ENCODE data around the gene OR2T34.

OR2T34 gene

DNA sequence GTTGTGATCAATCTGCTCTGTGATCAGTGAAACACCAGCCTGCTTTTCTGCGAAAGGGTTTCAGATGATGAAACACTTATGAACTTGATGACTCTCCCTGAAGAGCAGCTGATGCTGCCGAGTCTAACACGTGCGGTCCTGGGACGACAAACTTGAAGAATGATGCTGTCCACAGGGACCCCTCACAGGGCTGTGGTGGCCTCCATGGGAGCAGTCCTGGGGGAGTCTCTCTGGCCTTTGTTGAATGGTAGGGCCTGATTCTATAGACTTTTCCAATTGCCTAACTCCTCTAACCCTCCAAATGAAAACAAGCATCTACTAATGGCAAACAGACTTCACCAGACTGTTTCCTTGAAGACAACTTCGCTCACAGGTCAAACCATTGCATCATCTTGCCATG is 23.0 kb upstream of the OR2T34 start, which contains the start of gene OR2T10:
OR2T10 (minus strand) TSS at position 112 of the 400 bp plus-strand sequence. CDS start 3,932 bp downstream, outside the sequence.
- TF ChIP-seq ZFP3 (CRISPR knock-in tag; IDR thresholded peaks at IDR 0.05) (no peak), ZC3H10 (CRISPR knock-in tag; IDR thresholded peaks at IDR 0.05) (no peak), ESRRG (CRISPR knock-in tag; IDR thresholded peaks at IDR 0.05) (no peak), RARB (CRISPR knock-in tag; IDR thresholded peaks at IDR 0.05) (no peak), TOX (CRISPR knock-in tag; IDR thresholded peaks at IDR 0.05; ENCODE audit: borderline replicate concordance) (no peak), ZFP30 (CRISPR knock-in tag; IDR thresholded peaks at IDR 0.05) (no peak), ZNF8 (CRISPR knock-in tag; IDR thresholded peaks at IDR 0.05) (no peak)
- TF ChIP-seq, protein P1, sequence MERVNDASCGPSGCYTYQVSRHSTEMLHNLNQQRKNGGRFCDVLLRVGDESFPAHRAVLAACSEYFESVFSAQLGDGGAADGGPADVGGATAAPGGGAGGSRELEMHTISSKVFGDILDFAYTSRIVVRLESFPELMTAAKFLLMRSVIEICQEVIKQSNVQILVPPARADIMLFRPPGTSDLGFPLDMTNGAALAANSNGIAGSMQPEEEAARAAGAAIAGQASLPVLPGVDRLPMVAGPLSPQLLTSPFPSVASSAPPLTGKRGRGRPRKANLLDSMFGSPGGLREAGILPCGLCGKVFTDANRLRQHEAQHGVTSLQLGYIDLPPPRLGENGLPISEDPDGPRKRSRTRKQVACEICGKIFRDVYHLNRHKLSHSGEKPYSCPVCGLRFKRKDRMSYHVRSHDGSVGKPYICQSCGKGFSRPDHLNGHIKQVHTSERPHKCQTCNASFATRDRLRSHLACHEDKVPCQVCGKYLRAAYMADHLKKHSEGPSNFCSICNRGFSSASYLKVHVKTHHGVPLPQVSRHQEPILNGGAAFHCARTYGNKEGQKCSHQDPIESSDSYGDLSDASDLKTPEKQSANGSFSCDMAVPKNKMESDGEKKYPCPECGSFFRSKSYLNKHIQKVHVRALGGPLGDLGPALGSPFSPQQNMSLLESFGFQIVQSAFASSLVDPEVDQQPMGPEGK (CRISPR knock-in tag; IDR thresholded peaks at IDR 0.05; ENCODE audit: borderline replicate concordance), result no peak
- TF ChIP-seq, protein P2, sequence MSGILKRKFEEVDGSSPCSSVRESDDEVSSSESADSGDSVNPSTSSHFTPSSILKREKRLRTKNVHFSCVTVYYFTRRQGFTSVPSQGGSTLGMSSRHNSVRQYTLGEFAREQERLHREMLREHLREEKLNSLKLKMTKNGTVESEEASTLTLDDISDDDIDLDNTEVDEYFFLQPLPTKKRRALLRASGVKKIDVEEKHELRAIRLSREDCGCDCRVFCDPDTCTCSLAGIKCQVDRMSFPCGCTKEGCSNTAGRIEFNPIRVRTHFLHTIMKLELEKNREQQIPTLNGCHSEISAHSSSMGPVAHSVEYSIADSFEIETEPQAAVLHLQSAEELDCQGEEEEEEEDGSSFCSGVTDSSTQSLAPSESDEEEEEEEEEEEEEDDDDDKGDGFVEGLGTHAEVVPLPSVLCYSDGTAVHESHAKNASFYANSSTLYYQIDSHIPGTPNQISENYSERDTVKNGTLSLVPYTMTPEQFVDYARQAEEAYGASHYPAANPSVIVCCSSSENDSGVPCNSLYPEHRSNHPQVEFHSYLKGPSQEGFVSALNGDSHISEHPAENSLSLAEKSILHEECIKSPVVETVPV (CRISPR knock-in tag; IDR thresholded peaks at IDR 0.05), result no peak
- no peak for ATAC-seq

DNA sequence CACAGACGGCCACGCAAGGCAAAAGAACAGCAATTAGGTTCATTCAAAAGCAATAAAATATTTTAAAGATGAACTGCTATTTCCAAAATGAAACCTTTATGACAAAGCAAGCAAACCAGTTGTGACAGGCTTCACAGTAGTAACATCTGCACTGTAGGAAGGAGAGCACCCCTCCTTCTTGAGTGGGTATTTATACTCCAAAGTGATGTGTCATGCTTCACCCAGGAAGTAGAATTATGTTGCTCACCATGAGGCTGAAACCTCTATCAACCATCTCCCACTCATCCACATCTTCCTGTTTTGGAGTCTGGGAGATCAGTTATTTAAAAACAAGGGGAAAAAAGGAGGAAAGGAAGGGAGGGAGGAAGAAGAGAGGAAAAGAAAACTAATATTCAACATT is 22.1 kb upstream of the OR2T34 start:
- TF ChIP-seq OSR1 (CRISPR knock-in tag; IDR thresholded peaks at IDR 0.05) (no peak), BACH2 (CRISPR knock-in tag; IDR thresholded peaks at IDR 0.05; ENCODE audit: borderline replicate concordance) (no peak), ZFP30 (CRISPR knock-in tag; IDR thresholded peaks at IDR 0.05) (no peak), TCF4 (CRISPR knock-in tag; IDR thresholded peaks at IDR 0.05; ENCODE audit: borderline replicate concordance) (no peak), PPARA (CRISPR knock-in tag; IDR thresholded peaks at IDR 0.05; ENCODE audit: borderline replicate concordance) (no peak), GLIS3 (CRISPR knock-in tag; IDR thresholded peaks at IDR 0.05) (no peak)
- TF ChIP-seq, protein P3, sequence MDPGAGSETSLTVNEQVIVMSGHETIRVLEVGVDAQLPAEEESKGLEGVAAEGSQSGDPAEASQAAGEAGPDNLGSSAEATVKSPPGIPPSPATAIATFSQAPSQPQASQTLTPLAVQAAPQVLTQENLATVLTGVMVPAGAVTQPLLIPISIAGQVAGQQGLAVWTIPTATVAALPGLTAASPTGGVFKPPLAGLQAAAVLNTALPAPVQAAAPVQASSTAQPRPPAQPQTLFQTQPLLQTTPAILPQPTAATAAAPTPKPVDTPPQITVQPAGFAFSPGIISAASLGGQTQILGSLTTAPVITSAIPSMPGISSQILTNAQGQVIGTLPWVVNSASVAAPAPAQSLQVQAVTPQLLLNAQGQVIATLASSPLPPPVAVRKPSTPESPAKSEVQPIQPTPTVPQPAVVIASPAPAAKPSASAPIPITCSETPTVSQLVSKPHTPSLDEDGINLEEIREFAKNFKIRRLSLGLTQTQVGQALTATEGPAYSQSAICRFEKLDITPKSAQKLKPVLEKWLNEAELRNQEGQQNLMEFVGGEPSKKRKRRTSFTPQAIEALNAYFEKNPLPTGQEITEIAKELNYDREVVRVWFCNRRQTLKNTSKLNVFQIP (CRISPR knock-in tag; IDR thresholded peaks at IDR 0.05; ENCODE audit: borderline replicate concordance, low read depth), result no peak
- TF ChIP-seq, protein P4, sequence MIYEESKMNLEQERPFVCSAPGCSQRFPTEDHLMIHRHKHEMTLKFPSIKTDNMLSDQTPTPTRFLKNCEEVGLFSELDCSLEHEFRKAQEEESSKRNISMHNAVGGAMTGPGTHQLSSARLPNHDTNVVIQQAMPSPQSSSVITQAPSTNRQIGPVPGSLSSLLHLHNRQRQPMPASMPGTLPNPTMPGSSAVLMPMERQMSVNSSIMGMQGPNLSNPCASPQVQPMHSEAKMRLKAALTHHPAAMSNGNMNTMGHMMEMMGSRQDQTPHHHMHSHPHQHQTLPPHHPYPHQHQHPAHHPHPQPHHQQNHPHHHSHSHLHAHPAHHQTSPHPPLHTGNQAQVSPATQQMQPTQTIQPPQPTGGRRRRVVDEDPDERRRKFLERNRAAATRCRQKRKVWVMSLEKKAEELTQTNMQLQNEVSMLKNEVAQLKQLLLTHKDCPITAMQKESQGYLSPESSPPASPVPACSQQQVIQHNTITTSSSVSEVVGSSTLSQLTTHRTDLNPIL (CRISPR knock-in tag; IDR thresholded peaks at IDR 0.05; ENCODE audit: low read depth), result no peak
- TF ChIP-seq, protein P2 (CRISPR knock-in tag; IDR thresholded peaks at IDR 0.05), result no peak
- no peak for ATAC-seq

DNA sequence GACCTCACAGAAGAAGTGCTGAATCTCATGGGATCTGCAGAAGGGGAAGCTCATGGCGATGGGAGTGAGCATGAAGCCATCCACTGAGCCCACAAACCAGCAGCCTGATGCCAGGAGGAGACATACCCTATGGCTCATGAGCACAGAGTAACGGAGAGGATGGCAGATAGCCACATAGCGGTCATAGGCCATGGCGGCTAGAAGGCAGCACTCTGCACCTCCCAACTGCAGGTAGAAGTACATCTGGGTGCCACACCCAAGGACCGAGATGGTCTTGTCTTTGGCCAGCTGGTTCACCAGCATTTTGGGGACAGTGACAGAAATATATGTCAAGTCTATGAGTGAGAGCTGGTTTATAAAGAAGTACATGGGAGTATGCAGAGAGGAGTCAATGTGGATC is 18.7 kb upstream of the OR2T34 start:
- no peak for ATAC-seq
- TF ChIP-seq, protein P5, sequence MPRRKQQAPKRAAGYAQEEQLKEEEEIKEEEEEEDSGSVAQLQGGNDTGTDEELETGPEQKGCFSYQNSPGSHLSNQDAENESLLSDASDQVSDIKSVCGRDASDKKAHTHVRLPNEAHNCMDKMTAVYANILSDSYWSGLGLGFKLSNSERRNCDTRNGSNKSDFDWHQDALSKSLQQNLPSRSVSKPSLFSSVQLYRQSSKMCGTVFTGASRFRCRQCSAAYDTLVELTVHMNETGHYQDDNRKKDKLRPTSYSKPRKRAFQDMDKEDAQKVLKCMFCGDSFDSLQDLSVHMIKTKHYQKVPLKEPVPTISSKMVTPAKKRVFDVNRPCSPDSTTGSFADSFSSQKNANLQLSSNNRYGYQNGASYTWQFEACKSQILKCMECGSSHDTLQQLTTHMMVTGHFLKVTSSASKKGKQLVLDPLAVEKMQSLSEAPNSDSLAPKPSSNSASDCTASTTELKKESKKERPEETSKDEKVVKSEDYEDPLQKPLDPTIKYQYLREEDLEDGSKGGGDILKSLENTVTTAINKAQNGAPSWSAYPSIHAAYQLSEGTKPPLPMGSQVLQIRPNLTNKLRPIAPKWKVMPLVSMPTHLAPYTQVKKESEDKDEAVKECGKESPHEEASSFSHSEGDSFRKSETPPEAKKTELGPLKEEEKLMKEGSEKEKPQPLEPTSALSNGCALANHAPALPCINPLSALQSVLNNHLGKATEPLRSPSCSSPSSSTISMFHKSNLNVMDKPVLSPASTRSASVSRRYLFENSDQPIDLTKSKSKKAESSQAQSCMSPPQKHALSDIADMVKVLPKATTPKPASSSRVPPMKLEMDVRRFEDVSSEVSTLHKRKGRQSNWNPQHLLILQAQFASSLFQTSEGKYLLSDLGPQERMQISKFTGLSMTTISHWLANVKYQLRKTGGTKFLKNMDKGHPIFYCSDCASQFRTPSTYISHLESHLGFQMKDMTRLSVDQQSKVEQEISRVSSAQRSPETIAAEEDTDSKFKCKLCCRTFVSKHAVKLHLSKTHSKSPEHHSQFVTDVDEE (CRISPR knock-in tag; IDR thresholded peaks at IDR 0.05), result no peak
- TF ChIP-seq ARNTL (CRISPR knock-in tag; IDR thresholded peaks at IDR 0.05; ENCODE audit: borderline replicate concordance, low read depth) (no peak), RARB (CRISPR knock-in tag; IDR thresholded peaks at IDR 0.05) (no peak), ESRRG (CRISPR knock-in tag; IDR thresholded peaks at IDR 0.05) (no peak), ZNF70 (CRISPR knock-in tag; IDR thresholded peaks at IDR 0.05) (no peak), TCF4 (CRISPR knock-in tag; IDR thresholded peaks at IDR 0.05; ENCODE audit: borderline replicate concordance) (no peak)
- TF ChIP-seq, protein P4 (CRISPR knock-in tag; IDR thresholded peaks at IDR 0.05; ENCODE audit: low read depth), result no peak

Data from SK-N-SH treated with all-trans-retinoic acid at 6 μM for 48 hours (cell line).